GM12878 (cell line): Measurements from ENCODE around the gene ITIH2. TPM values are rescaled to one million over a fixed set of nuclear protein-coding genes. Genes with fewer than 3 reads are reported as not detected.

Source experiments
- ATAC-seq: fragments of 200-7000 bp; cut with Tn5 transposase; 3 replicates; pipeline ENCODE4 v1.9.1; 2020; ENCODE audit warnings: mild to moderate bottlenecking, moderate library complexity
- BruUV-seq: library from RNA; stranded (reverse); fragments of 400-500 nt; replicated peaks from 2 replicates; lab custom pipeline; 2021; lab: Mats Ljungman, UMichigan
- CTCF ChIA-PET: fragments of 300-600 bp; sonication (Branson Sonifier 250); formaldehyde crosslinking; extraction: SDS; loops from one replicate; lab custom pipeline; 2021; ENCODE audit warnings: inconsistent platforms; lab: Yijun Ruan, JAX
- POLR2A ChIA-PET: fragments of 350-600 bp; formaldehyde crosslinking; extraction: SDS; loops from one replicate; lab custom pipeline; 2021; ENCODE audit warnings: inconsistent platforms; lab: Charles Lee
- RAD21 ChIA-PET: fragments of 300-600 bp; sonication (Branson Sonifier 250); formaldehyde crosslinking; loops from one replicate; lab custom pipeline; 2023; ENCODE audit warnings: antibody characterized with exemption; ENCODE audit not compliant: unreplicated experiment; lab: Charles Lee
- SMC1A ChIA-PET: fragments of 300-600 bp; sonication (Branson Sonifier 250); formaldehyde crosslinking; loops from one replicate; lab custom pipeline; 2023; ENCODE audit not compliant: unreplicated experiment, uncharacterized antibody; lab: Charles Lee
- DNase-seq: peaks from one replicate; pipeline ENCODE4 v3.0.0-alpha.2; 2011; ENCODE audit warnings: low read depth, low spot score
- FAIRE-seq: peaks from 3 replicates; lab custom pipeline; 2011; peaks lifted over from hg19 to GRCh38; lab: Jason Lieb, UNC
- H2AFZ ChIP-seq: 2 replicates; pipeline ENCODE4 v1.6.0; 2011; ENCODE audit warnings: low read depth, low read length, control low read depth; ENCODE audit not compliant: control insufficient read depth
- H3K27ac ChIP-seq: 2 replicates; pipeline ENCODE4 v1.5.1; 2011; ENCODE audit warnings: control low read depth; ENCODE audit not compliant: control insufficient read depth, insufficient read depth
- H3K27me3 ChIP-seq, 2 experiments: replicated peaks in 1 of 2; 2 replicates each; pipeline versions ENCODE4 v1.6.0 to v1.6.1; 2011; ENCODE audit warnings: low read length in 1 of 2; ENCODE audit not compliant: control insufficient read depth in 2 of 2, insufficient read depth in 2 of 2
- H3K36me3 ChIP-seq, 2 experiments: 2 replicates each; pipeline ENCODE4 v1.5.1; 2011; ENCODE audit warnings: low read length in 1 of 2; ENCODE audit not compliant: control insufficient read depth in 2 of 2, insufficient read depth in 2 of 2
- H3K4me1 ChIP-seq: 2 replicates; pipeline ENCODE4 v1.6.1; 2011; ENCODE audit warnings: mild to moderate bottlenecking, low read length, moderate library complexity, mixed read lengths; ENCODE audit not compliant: control insufficient read depth, insufficient read depth
- H3K4me2 ChIP-seq: 2 replicates; pipeline ENCODE4 v1.6.0; 2011; ENCODE audit warnings: control low read depth; ENCODE audit not compliant: control insufficient read depth, insufficient read depth
- H3K4me3 ChIP-seq: fragments of 200-600 bp; sonication (generic); 2 replicates; pipeline ENCODE4 v1.5.1; 2016
- H3K79me2 ChIP-seq: 2 replicates; pipeline ENCODE4 v1.6.0; 2011; ENCODE audit warnings: low read length; ENCODE audit not compliant: control insufficient read depth, insufficient read depth
- H3K9ac ChIP-seq: 2 replicates; pipeline ENCODE4 v1.8.0; 2011; ENCODE audit warnings: low read length, control low read depth, mixed read lengths; ENCODE audit not compliant: control insufficient read depth, insufficient read depth
- H3K9me3 ChIP-seq: replicated peaks from 3 replicates; pipeline ENCODE4 v1.5.1; 2011; ENCODE audit warnings: mild to moderate bottlenecking, low read length; ENCODE audit not compliant: control insufficient read depth, insufficient read depth
- H4K20me1 ChIP-seq: 2 replicates; pipeline ENCODE4 v1.6.0; 2011; ENCODE audit not compliant: control insufficient read depth, insufficient read depth
- BRCA1 ChIP-seq: IDR thresholded peaks from 2 replicates; pipeline ENCODE4 v1.6.1; 2011; ENCODE audit warnings: low read depth, low read length, improper control_type of control experiment
- CBX5 ChIP-seq: sonication (generic); IDR thresholded peaks from 2 replicates; pipeline ENCODE4 v1.6.1; 2016; ENCODE audit warnings: low read depth, moderate library complexity, mild to moderate bottlenecking, inconsistent platforms
- EGR1 ChIP-seq, 2 experiments: IDR thresholded peaks; 1 replicate in 1 of 2; 2 replicates in 1 of 2; pipeline ENCODE4 v1.6.1; 2011 to 2012; ENCODE audit warnings: low read depth in 2 of 2, low read length in 2 of 2, borderline replicate concordance in 1 of 2, mild to moderate bottlenecking in 1 of 2, moderate library complexity in 1 of 2
- KLF5 ChIP-seq: fragments of 450-650 bp; IDR thresholded peaks from 2 replicates; pipeline ENCODE4 v1.6.1; 2014; ENCODE audit warnings: mild to moderate bottlenecking; ENCODE audit not compliant: partially characterized antibody
- MLLT1 ChIP-seq: fragments of 450-650 bp; IDR thresholded peaks from 2 replicates; pipeline ENCODE4 v1.6.1; 2016; ENCODE audit warnings: mild to moderate bottlenecking
- PAX5 ChIP-seq: IDR thresholded peaks from 2 replicates; pipeline ENCODE4 v1.6.1; 2011; ENCODE audit warnings: low read depth, low read length, borderline replicate concordance
- PML ChIP-seq: IDR thresholded peaks from 2 replicates; pipeline ENCODE4 v1.6.1; 2012; ENCODE audit warnings: low read length, inconsistent platforms
- SMC3 ChIP-seq: IDR thresholded peaks from 2 replicates; pipeline ENCODE4 v1.6.1; 2011; ENCODE audit warnings: low read length, improper control_type of control experiment, borderline replicate concordance
- WGBS: methylation state at CpG from one replicate; pipeline ENCODE4 v1.1.6; 2016; ENCODE audit warnings: low lambda C conversion rate; ENCODE audit not compliant: insufficient replicate concordance, insufficient coverage; ENCODE audit errors: missing lambda C conversion rate; 5-methylcytosine and 5-hydroxymethylcytosine counted together
- in situ Hi-C: fragments of 300-500 bp; cut with MboI; formaldehyde crosslinking; loops from 9 replicates; pipeline ENCODE4 v1.14.3; 2018; ENCODE audit warnings: mixed read lengths
- intact Hi-C: fragments of 100-400 bp; cut with micrococcal nuclease; formaldehyde crosslinking; loops from one replicate; pipeline ENCODE4 v1.14.2; 2022; ENCODE audit not compliant: unreplicated experiment
- polyA plus RNA-seq, 11 experiments: library from polyadenylated mRNA; depleted of rRNA in 4 of 11; unstranded in 6 of 11; stranded (reverse) in 5 of 11; fragments of >200 nt; fragmentation: Nextera tagmentation in 4 of 11; fragmentation: Illumina TruSeq in 1 of 11; extraction: Ambion mirVana in 4 of 11; extraction: Trizol in 1 of 11; gene quantifications; 1 replicate in 1 of 11; 2 replicates in 10 of 11; pipeline versions ENCODE4 v1.2.1 to v1.2.3, GENCODE V29; 2011 to 2016; ENCODE audit warnings: inconsistent platforms in 2 of 11, missing spikeins in 2 of 11, low read depth in 1 of 11
- total RNA-seq, 4 experiments: library from RNA; depleted of rRNA in 3 of 4; stranded (reverse); fragments of >200 nt in 3 of 4; fragmentation: Illumina TruSeq in 1 of 4; extraction: Trizol in 1 of 4; gene quantifications; 2 replicates each; pipeline versions ENCODE4 v1.2.1 to v1.2.3, GENCODE V29; 2013 to 2021

ITIH2 gene
- total and polyA plus RNA-seq, 10 of the 15 experiments (the other 5 are each of a cell fraction or from before 2014, with no cell fraction given): 0.05 to 0.72 (median 0.53) TPM; not detected in 7

GRCh38 chr10:7662522-7662921 is 40.6 kb upstream of the ITIH2 start:
- Histone ChIP-seq H3K4me1 (no peaks in the 10 kb centered on the region), H3K36me3 (no peaks in the 10 kb centered on the region), H4K20me1 (no peaks in the 10 kb centered on the region), H3K9ac (no peak overlapping the region), H3K4me3 (no peak overlapping the region), H3K9me3 (no peaks in the 10 kb centered on the region), H3K27ac (no peak overlapping the region), H3K79me2 (no peaks in the 10 kb centered on the region), H3K4me2 (no peak overlapping the region), H3K27me3 (peaks cover 2 to 11% of the 10 kb centered on the region in 2 experiments), H2AFZ (no peak overlapping the region)
- TF ChIP-seq MLLT1: no peak
- no peak for TF ChIP-seq PAX5
- no peak for TF ChIP-seq EGR1 (IDR thresholded peaks at IDR 0.05; ENCODE audit: borderline replicate concordance in 1 of 2, low read depth in 2 of 2, low read length in 2 of 2)
- TF ChIP-seq CBX5: no peak
- no peak for TF ChIP-seq BRCA1
- TF ChIP-seq SMC3: no peak
- no peak for TF ChIP-seq PML
- TF ChIP-seq KLF5: no peak
- FAIRE-seq: no peak
- SMC1A ChIA-PET: interaction anchor here (0.9 to 1.8 kb wide), 2 partner anchors 23 to 1541 kb away, joined by 4 to 5 read pairs; no protein-coding TSS in a partner anchor
- CTCF ChIA-PET: interaction anchor here (2.4 kb wide), 1 partner anchor 25 kb away, joined by 6 read pairs; no protein-coding TSS in a partner anchor
- RAD21 ChIA-PET: interaction anchor here (1.3 kb wide), 1 partner anchor 137 kb away, joined by 5 read pairs; no protein-coding TSS in a partner anchor
- WGBS: 42% methylated on average over 5 of the region's 5 CpGs
- ATAC-seq: no peak
- in situ Hi-C loops (no loop called here), intact Hi-C loops (no loop called here)
- no peak for DNase-seq
- BruUV-seq: no TSS peak
- POLR2A ChIA-PET: no interaction called here
